Uterus (tissue), 2 donors: Measurements from ENCODE around the gene GHRH.

Experiments
- CTCF ChIP-seq, 4 experiments: fragments of 200-600 bp in 2 of 4; fragments of 450-650 bp in 2 of 4; sonication (generic) in 2 of 4; IDR thresholded peaks; one replicate each; pipeline ENCODE4 v1.5.1; 2016 to 2019; ENCODE audit warnings: antibody characterized with exemption in 4 of 4, mild to moderate bottlenecking in 2 of 4, moderate library complexity in 1 of 4
- POLR2A ChIP-seq, 2 donors: fragments of 450-650 bp; IDR thresholded peaks; one replicate each; pipeline ENCODE4 v1.6.1; 2016; ENCODE audit warnings: antibody characterized with exemption in 2 of 2, mild to moderate bottlenecking in 1 of 2, moderate library complexity in 1 of 2

GRCh38 chr20:37295595-37295994, 34.0 kb upstream of the GHRH start:
- TF ChIP-seq POLR2A (IDR thresholded peaks at IDR 0.05): no peak
- TF ChIP-seq CTCF (IDR thresholded peaks at IDR 0.05): no peak
